ENCODE measurements around the gene ZSCAN22.

ZSCAN22 gene

DNA sequence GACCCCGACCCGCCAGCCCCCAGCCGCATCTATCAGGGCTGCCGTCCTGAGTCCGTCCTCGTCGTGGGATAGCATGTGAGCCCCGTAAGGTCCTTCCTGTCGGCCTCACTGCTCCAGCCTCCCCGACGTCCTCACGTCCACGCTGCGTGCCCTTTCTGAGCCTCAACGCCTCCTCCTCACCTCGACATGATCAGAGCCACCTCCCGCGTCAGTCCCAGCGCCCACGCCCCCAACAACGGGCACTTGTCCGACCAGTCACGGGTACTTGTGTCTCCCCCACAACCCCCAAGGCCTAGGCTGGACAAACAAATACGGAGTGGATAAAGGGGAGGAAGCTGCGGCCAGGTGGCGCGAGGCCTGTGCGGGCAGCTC, 35.1 kb downstream of the ZSCAN22 start:
- H3K4me2 ChIP-seq (ENCODE audit: low read length), result peak overlapping the region; percentile 66
- peak overlapping the region; percentile 81 for H4K8ac ChIP-seq (ENCODE audit: low read depth, low read length)
- peak overlapping the region; percentile 91 for H3K9ac ChIP-seq (ENCODE audit: low read length)
- WGBS (ENCODE audit: extremely low coverage, insufficient coverage, insufficient read length), result no CpG with 5 or more reads among the region's 28 CpGs
- H3K79me1 ChIP-seq (ENCODE audit: low read length), result peaks cover 12% of the 10 kb centered on the region
- H3K36me3 ChIP-seq (ENCODE audit: control insufficient read depth in 1 of 2, insufficient read depth in 2 of 2, low read length in 2 of 2), result no peaks in the 10 kb centered on the region
- peak overlapping the region; percentile 91 for H3K27ac ChIP-seq (ENCODE audit: low read depth, low read length)
- H3K79me2 ChIP-seq (ENCODE audit: control insufficient read depth, insufficient read depth, low read length, poor library complexity), result peaks cover 4% of the 10 kb centered on the region
- H4K12ac ChIP-seq (ENCODE audit: low read depth, low read length), result peak overlapping the region; percentile 67
- H2AK5ac ChIP-seq (ENCODE audit: low read length), result peak overlapping the region; percentile 6
- peak overlapping the region; percentile 71 for H3K4me3 ChIP-seq (ENCODE audit: low read depth, low read length)
- peak overlapping the region; percentile 1 for H2BK120ac ChIP-seq (ENCODE audit: insufficient read depth, low read length, poor library complexity)
- peak overlapping the region; percentile 49 for H4K91ac ChIP-seq (ENCODE audit: low read depth, low read length)
- no peak overlapping the region for H3K23ac ChIP-seq (ENCODE audit: low read length)
- no peaks in the 10 kb centered on the region for H3K27me3 ChIP-seq (ENCODE audit: insufficient read depth, low read length)
- peak overlapping the region; percentile 13 for H3K18ac ChIP-seq (ENCODE audit: low read length)
- peaks cover 3 to 4% of the 10 kb centered on the region in 2 experiments for H3K4me1 ChIP-seq (ENCODE audit: control insufficient read depth in 1 of 2, insufficient read depth in 2 of 2, low read length in 2 of 2)
- H3K9me3 ChIP-seq (ENCODE audit: insufficient read depth, low read depth, low read length), result no peaks in the 10 kb centered on the region
- H3K4ac ChIP-seq (ENCODE audit: low read depth, low read length), result peak overlapping the region; percentile 56
- peak in 1 of 2 donors; percentile 33 for DNase-seq
- H2AFZ ChIP-seq (ENCODE audit: insufficient read depth, low read length, poor library complexity), result peak overlapping the region; percentile 59
- H2BK5ac ChIP-seq (ENCODE audit: low read depth, low read length, poor library complexity), result peak overlapping the region; percentile 73
- no peak overlapping the region for H2BK12ac ChIP-seq (ENCODE audit: low read length)
- H3K14ac ChIP-seq (ENCODE audit: low read length), result peak overlapping the region; percentile 63

DNA sequence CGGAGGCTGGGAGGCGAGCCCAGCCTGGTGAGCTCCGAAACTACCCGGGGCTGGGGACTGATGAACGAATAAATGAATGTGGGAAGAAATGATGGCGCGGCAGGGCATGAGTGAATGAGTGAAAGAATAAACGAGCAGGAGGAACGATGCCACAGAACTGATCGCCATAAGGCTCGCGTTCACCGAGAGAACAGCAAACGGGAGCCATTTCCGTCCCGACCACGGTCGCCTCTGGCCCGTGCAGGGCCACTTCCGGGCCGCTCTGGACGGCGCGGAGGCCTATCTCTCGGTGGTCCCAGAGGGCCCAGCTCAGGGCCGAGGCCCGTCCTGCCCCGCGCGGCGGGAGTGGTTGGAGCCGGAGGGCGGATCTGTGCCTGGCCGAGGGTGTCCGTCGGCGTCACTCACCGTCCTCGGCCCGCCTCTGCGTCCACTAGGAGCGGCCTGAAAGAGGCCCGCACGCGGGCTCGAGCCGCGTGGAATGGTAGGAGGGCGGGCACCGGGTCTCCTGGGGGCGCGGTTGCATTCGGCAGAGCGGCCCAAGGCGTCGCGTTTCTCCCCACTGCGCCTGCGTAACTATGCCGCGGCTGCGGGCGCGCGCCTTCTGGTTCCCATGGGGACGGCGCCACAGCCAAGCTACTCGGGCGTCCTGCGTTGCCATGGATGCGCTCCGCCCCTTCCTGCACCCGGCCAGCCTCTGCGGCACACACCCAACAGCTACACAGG, 35.6 kb downstream of the ZSCAN22 start, which contains the start of gene ZNF497:
TSS of gene ZNF497 (minus strand) at position 480 of the 723 bp plus-strand sequence. CDS start 5,116 bp downstream, outside the sequence.
- H3K4ac ChIP-seq (ENCODE audit: low read depth, low read length), result peak within 1 kb of the TSS; percentile 56
- peak within 1 kb of the TSS; percentile 82 for H4K12ac ChIP-seq (ENCODE audit: low read depth, low read length)
- DNase-seq, result peak; percentile 100
- peak within 1 kb of the TSS; percentile 6 for H2AK5ac ChIP-seq (ENCODE audit: low read length)
- peak within 1 kb of the TSS; percentile 91 for H3K27ac ChIP-seq (ENCODE audit: low read depth, low read length)
- peak within 1 kb of the TSS; percentile 80 for H2AFZ ChIP-seq (ENCODE audit: insufficient read depth, low read length, poor library complexity)
- H3K4me1 ChIP-seq (ENCODE audit: control insufficient read depth in 1 of 2, insufficient read depth in 2 of 2, low read length in 2 of 2), result peaks cover 3 to 4% of the 10 kb centered on the region in 2 experiments
- H4K91ac ChIP-seq (ENCODE audit: low read depth, low read length), result peak within 1 kb of the TSS; percentile 69
- no CpG with 5 or more reads among the region's 74 CpGs for WGBS (ENCODE audit: extremely low coverage, insufficient coverage, insufficient read length)
- peak within 1 kb of the TSS; percentile 91 for H4K8ac ChIP-seq (ENCODE audit: low read depth, low read length)
- H2BK5ac ChIP-seq (ENCODE audit: low read depth, low read length, poor library complexity), result peak within 1 kb of the TSS; percentile 82
- no peaks in the 10 kb centered on the region for H3K9me3 ChIP-seq (ENCODE audit: insufficient read depth, low read depth, low read length)
- H3K14ac ChIP-seq (ENCODE audit: low read length), result peak within 1 kb of the TSS; percentile 88
- H3K4me2 ChIP-seq (ENCODE audit: low read length), result peak within 1 kb of the TSS; percentile 66
- H3K27me3 ChIP-seq (ENCODE audit: insufficient read depth, low read length), result no peaks in the 10 kb centered on the region
- no peak within 1 kb of the TSS for H2BK12ac ChIP-seq (ENCODE audit: low read length)
- H3K18ac ChIP-seq (ENCODE audit: low read length), result peak within 1 kb of the TSS; percentile 71
- no peak within 1 kb of the TSS for H3K23ac ChIP-seq (ENCODE audit: low read length)
- peaks cover 0 to 1% of the 10 kb centered on the region in 2 experiments for H3K36me3 ChIP-seq (ENCODE audit: control insufficient read depth in 1 of 2, insufficient read depth in 2 of 2, low read length in 2 of 2)
- H3K4me3 ChIP-seq (ENCODE audit: low read depth, low read length), result peak within 1 kb of the TSS; percentile 71
- peak within 1 kb of the TSS; percentile 91 for H3K9ac ChIP-seq (ENCODE audit: low read length)
- H2BK120ac ChIP-seq (ENCODE audit: insufficient read depth, low read length, poor library complexity), result peak within 1 kb of the TSS; percentile 49
- peaks cover 12% of the 10 kb centered on the region for H3K79me1 ChIP-seq (ENCODE audit: low read length)
- H3K79me2 ChIP-seq (ENCODE audit: control insufficient read depth, insufficient read depth, low read length, poor library complexity), result peaks cover 4% of the 10 kb centered on the region

DNA sequence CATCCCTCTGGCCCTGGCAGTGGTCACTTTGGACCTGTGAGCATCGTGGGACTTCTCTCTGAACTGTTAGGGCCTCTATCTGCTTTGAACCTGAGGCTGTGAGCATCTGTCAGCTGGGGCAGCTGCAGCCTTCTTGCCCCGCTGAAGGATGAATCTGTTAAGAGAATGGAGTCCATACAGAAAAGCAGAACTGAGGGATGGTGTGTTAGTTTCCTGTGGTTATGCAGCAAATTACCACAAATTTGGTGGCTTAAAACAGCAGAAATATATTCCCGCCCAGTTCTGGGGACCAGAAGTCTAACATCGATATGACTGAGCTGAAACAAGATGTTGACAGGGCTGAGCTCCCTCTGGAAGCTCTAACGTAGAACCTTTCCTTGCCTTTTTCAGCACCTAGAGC, 37.4 kb downstream of the ZSCAN22 start:
- H3K4ac ChIP-seq (ENCODE audit: low read depth, low read length), result no peak overlapping the region
- peaks cover 4% of the 10 kb centered on the region for H3K79me2 ChIP-seq (ENCODE audit: control insufficient read depth, insufficient read depth, low read length, poor library complexity)
- H3K4me1 ChIP-seq (ENCODE audit: control insufficient read depth in 1 of 2, insufficient read depth in 2 of 2, low read length in 2 of 2), result peaks cover 3 to 4% of the 10 kb centered on the region in 2 experiments

DNA sequence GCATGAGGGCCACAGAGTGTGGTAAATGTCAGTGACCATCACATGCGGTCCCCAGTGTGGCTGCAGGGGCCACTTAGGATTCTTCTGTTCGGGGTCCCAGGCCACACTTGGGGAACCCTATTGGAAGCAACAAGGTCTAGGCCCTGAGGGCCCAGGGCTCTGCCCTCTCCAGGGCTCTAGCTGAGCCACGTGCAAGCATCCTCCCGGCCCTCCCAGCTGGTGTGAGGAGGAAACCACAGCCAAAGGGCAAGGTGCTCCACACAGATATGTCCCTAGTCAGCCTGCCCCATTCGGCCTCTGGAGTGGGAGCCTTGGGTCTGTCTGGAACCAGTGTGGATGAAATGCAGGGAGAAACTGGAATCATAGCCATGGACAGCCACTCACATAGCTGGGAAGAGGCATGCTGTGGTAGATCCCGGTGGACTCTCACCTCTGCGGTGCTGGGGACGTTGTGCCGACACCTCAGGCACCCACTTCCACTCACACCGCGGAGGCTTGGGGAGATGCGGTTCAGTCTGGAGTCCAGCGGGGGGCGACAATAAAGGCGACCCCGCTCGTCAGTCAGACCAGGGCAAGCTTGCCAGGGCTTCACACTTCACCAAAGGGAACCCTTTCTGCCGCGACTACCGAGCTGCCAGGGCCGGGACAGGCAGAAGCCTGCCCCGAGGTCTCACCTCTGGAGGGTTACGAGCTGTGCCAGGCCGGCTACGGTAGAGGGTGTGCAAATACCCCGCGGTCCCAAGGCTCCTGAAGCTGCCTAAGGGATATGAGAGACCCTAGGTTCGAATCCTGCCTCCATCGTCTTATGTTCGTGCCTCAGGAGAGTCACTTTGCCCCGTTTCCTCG, 40.0 kb downstream of the ZSCAN22 start:
- H2AK5ac ChIP-seq (ENCODE audit: low read length), result no peak overlapping the region
- no peak overlapping the region for H3K4me3 ChIP-seq (ENCODE audit: low read depth, low read length)
- H2BK120ac ChIP-seq (ENCODE audit: insufficient read depth, low read length, poor library complexity), result no peak overlapping the region
- H3K4me2 ChIP-seq (ENCODE audit: low read length), result no peak overlapping the region
- H3K79me1 ChIP-seq (ENCODE audit: low read length), result peaks cover 10% of the 10 kb centered on the region
- H4K8ac ChIP-seq (ENCODE audit: low read depth, low read length), result no peak overlapping the region
- no peak overlapping the region for H4K91ac ChIP-seq (ENCODE audit: low read depth, low read length)
- DNase-seq, result no peak
- H3K36me3 ChIP-seq (ENCODE audit: control insufficient read depth in 1 of 2, insufficient read depth in 2 of 2, low read length in 2 of 2), result peaks cover 7 to 8% of the 10 kb centered on the region in 2 experiments
- H2BK5ac ChIP-seq (ENCODE audit: low read depth, low read length, poor library complexity), result no peak overlapping the region
- H2BK12ac ChIP-seq (ENCODE audit: low read length), result no peak overlapping the region
- H4K12ac ChIP-seq (ENCODE audit: low read depth, low read length), result no peak overlapping the region
- peaks cover under 1 to 2% of the 10 kb centered on the region in 2 experiments for H3K4me1 ChIP-seq (ENCODE audit: control insufficient read depth in 1 of 2, insufficient read depth in 2 of 2, low read length in 2 of 2)
- H3K9me3 ChIP-seq (ENCODE audit: insufficient read depth, low read depth, low read length), result no peaks in the 10 kb centered on the region
- WGBS (ENCODE audit: extremely low coverage, insufficient coverage, insufficient read length), result no CpG with 5 or more reads among the region's 32 CpGs
- no peak overlapping the region for H3K23ac ChIP-seq (ENCODE audit: low read length)
- no peak overlapping the region for H3K18ac ChIP-seq (ENCODE audit: low read length)
- H2AFZ ChIP-seq (ENCODE audit: insufficient read depth, low read length, poor library complexity), result no peak overlapping the region
- H3K14ac ChIP-seq (ENCODE audit: low read length), result no peak overlapping the region
- H3K9ac ChIP-seq (ENCODE audit: low read length), result no peak overlapping the region
- H3K79me2 ChIP-seq (ENCODE audit: control insufficient read depth, insufficient read depth, low read length, poor library complexity), result peaks cover 4% of the 10 kb centered on the region
- no peaks in the 10 kb centered on the region for H3K27me3 ChIP-seq (ENCODE audit: insufficient read depth, low read length)
- no peak overlapping the region for H3K4ac ChIP-seq (ENCODE audit: low read depth, low read length)
- H3K27ac ChIP-seq (ENCODE audit: low read depth, low read length), result no peak overlapping the region

More for the DNA sequence above, 37.4 kb downstream of the ZSCAN22 start:
- Histone ChIP-seq H3K9me3 (ENCODE audit: insufficient read depth, low read depth, low read length) (no peaks in the 10 kb centered on the region), H2AK5ac (ENCODE audit: low read length) (no peak overlapping the region), H2BK5ac (ENCODE audit: low read depth, low read length, poor library complexity) (no peak overlapping the region), H3K36me3 (ENCODE audit: control insufficient read depth in 1 of 2, insufficient read depth in 2 of 2, low read length in 2 of 2) (peaks cover 7 to 8% of the 10 kb centered on the region in 2 experiments), H3K79me1 (ENCODE audit: low read length) (peaks cover 12% of the 10 kb centered on the region), H4K8ac (ENCODE audit: low read depth, low read length) (no peak overlapping the region), H3K9ac (ENCODE audit: low read length) (no peak overlapping the region), H3K4me3 (ENCODE audit: low read depth, low read length) (no peak overlapping the region), H2BK12ac (ENCODE audit: low read length) (no peak overlapping the region), H4K12ac (ENCODE audit: low read depth, low read length) (no peak overlapping the region), H4K91ac (ENCODE audit: low read depth, low read length) (no peak overlapping the region), H2BK120ac (ENCODE audit: insufficient read depth, low read length, poor library complexity) (no peak overlapping the region), H3K14ac (ENCODE audit: low read length) (no peak overlapping the region), H3K27ac (ENCODE audit: low read depth, low read length) (no peak overlapping the region), H3K4me2 (ENCODE audit: low read length) (no peak overlapping the region), H3K27me3 (ENCODE audit: insufficient read depth, low read length) (no peaks in the 10 kb centered on the region), H3K18ac (ENCODE audit: low read length) (no peak overlapping the region), H3K23ac (ENCODE audit: low read length) (no peak overlapping the region), H2AFZ (ENCODE audit: insufficient read depth, low read length, poor library complexity) (no peak overlapping the region)
- WGBS (ENCODE audit: extremely low coverage, insufficient coverage, insufficient read length), result no CpG with 5 or more reads among the region's 5 CpGs
- no peak for DNase-seq

Measured in trophoblast cell (in vitro differentiated cells and primary cell).